HUES6 (cell line): ENCODE results near the gene ISYNA1.

Experiments used
- H3K27ac ChIP-seq: 2 replicates; pipeline ENCODE4 v1.7.0; 2013; ENCODE audit warnings: low read depth, mild to moderate bottlenecking, low read length, inconsistent platforms
- H3K27me3 ChIP-seq: 2 replicates; pipeline ENCODE4 v1.6.1; 2013; ENCODE audit warnings: low read length; ENCODE audit not compliant: control insufficient read depth, insufficient read depth
- H3K36me3 ChIP-seq: 2 replicates; pipeline ENCODE4 v1.6.1; 2013; ENCODE audit warnings: low read length; ENCODE audit not compliant: control insufficient read depth, insufficient read depth
- H3K4me1 ChIP-seq: 2 replicates; pipeline ENCODE4 v1.6.1; 2013; ENCODE audit warnings: low read length; ENCODE audit not compliant: control insufficient read depth, insufficient read depth
- H3K4me3 ChIP-seq: 2 replicates; pipeline ENCODE4 v1.5.1; 2013; ENCODE audit warnings: low read depth, low read length
- H3K9ac ChIP-seq: one replicate; pipeline ENCODE4 v1.6.1; 2013; ENCODE audit warnings: mild to moderate bottlenecking, low read length
- H3K9me3 ChIP-seq: 2 replicates; pipeline ENCODE4 v1.6.1; 2013; ENCODE audit warnings: low read depth, low read length; ENCODE audit not compliant: control insufficient read depth, insufficient read depth

The ISYNA1 gene

GRCh38 chr19:18396471-18397241, 41.3 kb downstream of the ISYNA1 start:
- Histone ChIP-seq H3K4me3 (no peak overlapping the region), H3K27me3 (no peaks in the 10 kb centered on the region), H3K9me3 (no peaks in the 10 kb centered on the region), H3K4me1 (peaks cover 6% of the 10 kb centered on the region; the same call in 1 of the 2 replicates), H3K36me3 (no peaks in the 10 kb centered on the region), H3K27ac (no peak overlapping the region), H3K9ac (no peak overlapping the region)

- peaks cover 8% of the 10 kb centered on the region; the same call in 1 of the 2 replicates for H3K27me3 ChIP-seq
- peaks cover 6% of the 10 kb centered on the region; the same call in 1 of the 2 replicates for H3K4me1 ChIP-seq
- H3K9ac ChIP-seq, result no peak overlapping the region
- no peak overlapping the region for H3K4me3 ChIP-seq
- H3K36me3 ChIP-seq, result peaks cover 8% of the 10 kb centered on the region; the same call in 1 of the 2 replicates
- no peak overlapping the region for H3K27ac ChIP-seq
- no peaks in the 10 kb centered on the region for H3K9me3 ChIP-seq
Observed at GRCh38 chr19:18393836-18394235, 44.1 kb downstream of the ISYNA1 start.

GRCh38 chr19:18392926-18393325, 45.0 kb downstream of the ISYNA1 start:
- Histone ChIP-seq H3K36me3 (peaks cover 8% of the 10 kb centered on the region; the same call in 1 of the 2 replicates), H3K4me3 (no peak overlapping the region), H3K9ac (no peak overlapping the region), H3K27ac (no peak overlapping the region), H3K27me3 (peaks cover 16% of the 10 kb centered on the region; the same call in 1 of the 2 replicates), H3K9me3 (no peaks in the 10 kb centered on the region), H3K4me1 (peaks cover 9% of the 10 kb centered on the region; the same call in 1 of the 2 replicates)

GRCh38 chr19:18392417-18392816, 45.5 kb downstream of the ISYNA1 start:
- H3K9me3 ChIP-seq, result no peaks in the 10 kb centered on the region
- no peak overlapping the region for H3K9ac ChIP-seq
- peaks cover 8% of the 10 kb centered on the region; the same call in 1 of the 2 replicates for H3K36me3 ChIP-seq
- H3K4me1 ChIP-seq, result peaks cover 6% of the 10 kb centered on the region; the same call in 1 of the 2 replicates
- H3K27me3 ChIP-seq, result peaks cover 19% of the 10 kb centered on the region
- no peak overlapping the region for H3K27ac ChIP-seq
- H3K4me3 ChIP-seq, result no peak overlapping the region

GRCh38 chr19:18391509-18392075, 46.3 kb downstream of the ISYNA1 start:
- peaks cover 24% of the 10 kb centered on the region for H3K27me3 ChIP-seq
- peaks cover 3% of the 10 kb centered on the region; the same call in 1 of the 2 replicates for H3K4me1 ChIP-seq
- H3K9ac ChIP-seq, result no peak overlapping the region

GRCh38 chr19:18390065-18390907, 47.6 kb downstream of the ISYNA1 start:
- H3K27ac ChIP-seq, result no peak overlapping the region
- H3K9ac ChIP-seq, result no peak overlapping the region
- H3K4me1 ChIP-seq, result peaks cover 8% of the 10 kb centered on the region; the same call in 1 of the 2 replicates
- peaks cover 24% of the 10 kb centered on the region for H3K27me3 ChIP-seq
- H3K4me3 ChIP-seq, result no peak overlapping the region
- peaks cover 8% of the 10 kb centered on the region; the same call in 1 of the 2 replicates for H3K36me3 ChIP-seq
- H3K9me3 ChIP-seq, result no peaks in the 10 kb centered on the region

More at GRCh38 chr19:18391509-18392075, 46.3 kb downstream of the ISYNA1 start:
- Histone ChIP-seq H3K36me3 (peaks cover 8% of the 10 kb centered on the region; the same call in 1 of the 2 replicates), H3K4me3 (no peak overlapping the region), H3K9me3 (no peaks in the 10 kb centered on the region), H3K27ac (no peak overlapping the region)

GRCh38 chr19:18389726-18390064, 48.2 kb downstream of the ISYNA1 start:
- Histone ChIP-seq H3K36me3 (peaks cover 8% of the 10 kb centered on the region; the same call in 1 of the 2 replicates), H3K4me3 (no peak overlapping the region), H3K9ac (no peak overlapping the region), H3K9me3 (no peaks in the 10 kb centered on the region), H3K4me1 (peaks cover 9% of the 10 kb centered on the region; the same call in 1 of the 2 replicates), H3K27ac (no peak overlapping the region), H3K27me3 (peaks cover 24% of the 10 kb centered on the region)

GRCh38 chr19:18388960-18389725, 48.8 kb downstream of the ISYNA1 start:
- Histone ChIP-seq H3K4me1 (peaks cover 9% of the 10 kb centered on the region; the same call in 1 of the 2 replicates), H3K27me3 (peaks cover 24% of the 10 kb centered on the region), H3K36me3 (peaks cover 8% of the 10 kb centered on the region; the same call in 1 of the 2 replicates), H3K4me3 (peak overlapping the region; percentile 48; the same call in 1 of the 2 replicates), H3K9ac (no peak overlapping the region), H3K9me3 (no peaks in the 10 kb centered on the region), H3K27ac (no peak overlapping the region)

GRCh38 chr19:18388100-18388959, 49.6 kb downstream of the ISYNA1 start:
- peaks cover 8% of the 10 kb centered on the region; the same call in 1 of the 2 replicates for H3K36me3 ChIP-seq
- no peak overlapping the region for H3K27ac ChIP-seq
- H3K4me1 ChIP-seq, result peaks cover 9% of the 10 kb centered on the region; the same call in 1 of the 2 replicates
- no peak overlapping the region for H3K9ac ChIP-seq
- H3K4me3 ChIP-seq, result peak overlapping the region; percentile 48
- H3K9me3 ChIP-seq, result no peaks in the 10 kb centered on the region
- peaks cover 24% of the 10 kb centered on the region for H3K27me3 ChIP-seq
